Mononuclear cell (primary cell): Measurements from ENCODE around the gene MARCKS. TPM values are rescaled to one million over a fixed set of nuclear protein-coding genes. Genes with fewer than 3 reads are reported as not detected.
A peak's percentile ranks its signal among the peaks of the same experiment; 100 is the strongest.

Source experiments
- H3K27me3 ChIP-seq: 2 replicates; pipeline ENCODE4 v1.6.0; 2011; ENCODE audit warnings: low read length, control low read depth; ENCODE audit not compliant: insufficient read depth
- H3K4me1 ChIP-seq: 2 replicates; pipeline ENCODE4 v1.5.1; 2011; ENCODE audit warnings: mild to moderate bottlenecking, low read length, control low read depth; ENCODE audit not compliant: insufficient read depth
- H3K4me3 ChIP-seq: 2 replicates; pipeline ENCODE4 v1.5.1; 2011; ENCODE audit warnings: mild to moderate bottlenecking, low read length, moderate library complexity
- H3K9me3 ChIP-seq: 2 replicates; pipeline ENCODE4 v1.5.1; 2011; ENCODE audit warnings: low read depth, mild to moderate bottlenecking, control low read depth, low read length
- total RNA-seq: library from RNA; depleted of rRNA; stranded (reverse); fragments of >200 nt; gene quantifications from one replicate; pipeline ENCODE4 v1.2.3, GENCODE V29; 2012

MARCKS gene
- total RNA-seq, 1 donor, result 48.4 TPM

DNA sequence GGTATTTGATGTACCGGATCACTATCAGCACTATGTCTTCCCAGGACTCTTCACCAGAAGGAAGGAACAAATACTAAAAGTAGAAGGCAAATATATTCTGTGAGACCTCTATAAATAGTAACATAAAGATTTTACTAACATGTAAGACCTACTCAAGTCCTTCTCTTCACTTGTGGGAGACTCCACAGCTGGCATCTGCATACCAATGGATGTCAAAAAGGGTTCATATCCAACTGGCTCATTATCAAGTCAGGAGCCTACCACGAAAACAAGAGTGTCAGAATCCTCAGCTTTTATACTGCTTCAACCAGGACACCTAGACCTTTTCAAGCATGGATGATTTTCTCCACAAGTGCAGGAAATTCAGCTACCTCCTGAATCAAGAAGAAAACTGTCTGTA is 20.0 kb upstream of the MARCKS start:
- no peaks in the 10 kb centered on the region for H3K4me1 ChIP-seq
- H3K27me3 ChIP-seq, result no peaks in the 10 kb centered on the region
- H3K9me3 ChIP-seq, result no peaks in the 10 kb centered on the region
- H3K4me3 ChIP-seq, result no peak overlapping the region

DNA sequence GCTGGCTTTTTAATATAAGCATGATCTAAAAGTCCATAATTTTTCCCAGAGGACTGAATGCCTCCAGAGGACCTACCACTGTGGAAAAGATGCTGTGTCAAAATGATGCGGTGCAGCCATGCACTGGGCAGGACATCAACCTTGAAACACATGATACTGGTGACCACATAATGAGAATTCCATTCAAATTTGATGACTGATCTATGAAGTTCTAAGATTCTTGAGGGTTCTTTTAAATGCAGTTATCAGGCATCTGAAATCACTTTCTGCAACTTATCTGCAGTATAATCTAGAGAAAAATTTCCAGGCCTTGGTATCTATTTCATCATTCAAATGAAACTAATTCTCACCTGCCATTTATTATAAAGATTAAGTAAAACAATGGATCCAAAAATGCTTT is 15.0 kb upstream of the MARCKS start:
- H3K4me1 ChIP-seq, result no peaks in the 10 kb centered on the region
- H3K27me3 ChIP-seq, result peaks cover 6% of the 10 kb centered on the region
- no peaks in the 10 kb centered on the region for H3K9me3 ChIP-seq
- no peak overlapping the region for H3K4me3 ChIP-seq

GRCh38 chr6:113843500-113844073 is 13.6 kb upstream of the MARCKS start:
- Histone ChIP-seq H3K4me3 (no peak overlapping the region), H3K27me3 (peaks cover 6% of the 10 kb centered on the region), H3K4me1 (no peaks in the 10 kb centered on the region), H3K9me3 (no peaks in the 10 kb centered on the region)

DNA sequence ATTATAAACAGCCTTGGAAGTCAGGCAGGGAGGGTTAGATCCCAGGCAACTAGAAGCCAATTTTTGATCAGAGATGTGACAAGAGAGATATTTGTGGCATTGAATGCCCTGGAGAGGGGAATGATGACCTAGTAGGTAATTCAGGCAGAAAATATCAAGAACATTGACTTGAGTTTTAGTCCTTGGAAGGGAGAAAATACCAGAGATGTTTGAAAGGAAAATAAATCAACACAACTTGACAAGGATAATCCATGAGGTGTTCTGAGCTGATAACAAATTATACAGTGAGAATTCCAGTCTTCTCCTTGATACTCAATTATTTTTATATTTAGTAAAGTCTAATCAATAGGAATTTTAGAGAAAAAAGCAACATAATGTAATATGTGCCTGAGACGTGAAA is 10.6 kb upstream of the MARCKS start:
- Histone ChIP-seq H3K9me3 (no peaks in the 10 kb centered on the region), H3K27me3 (peaks cover 10% of the 10 kb centered on the region), H3K4me3 (no peak overlapping the region), H3K4me1 (no peaks in the 10 kb centered on the region)

DNA sequence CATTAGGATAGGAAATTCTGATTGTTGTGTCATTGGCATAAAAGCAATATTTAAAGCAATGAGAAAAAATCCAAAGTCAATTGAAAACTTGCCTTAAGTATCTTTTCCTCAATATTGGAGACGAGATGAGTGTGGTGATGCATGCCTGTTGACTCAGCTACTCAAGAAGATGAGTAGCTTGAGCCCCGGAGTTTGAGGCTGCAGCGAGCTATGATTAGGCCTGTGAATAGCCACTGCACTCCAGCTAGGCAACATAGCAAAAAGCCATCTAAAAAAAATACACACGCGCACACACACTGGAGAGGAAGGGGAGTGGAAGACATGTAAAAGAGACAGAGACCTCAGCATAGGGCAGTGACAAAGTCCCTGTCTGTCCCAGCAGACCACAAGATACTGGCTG is 9.7 kb upstream of the MARCKS start:
- H3K27me3 ChIP-seq, result peaks cover 15% of the 10 kb centered on the region
- H3K4me3 ChIP-seq, result no peak overlapping the region
- no peaks in the 10 kb centered on the region for H3K9me3 ChIP-seq
- no peaks in the 10 kb centered on the region for H3K4me1 ChIP-seq

DNA sequence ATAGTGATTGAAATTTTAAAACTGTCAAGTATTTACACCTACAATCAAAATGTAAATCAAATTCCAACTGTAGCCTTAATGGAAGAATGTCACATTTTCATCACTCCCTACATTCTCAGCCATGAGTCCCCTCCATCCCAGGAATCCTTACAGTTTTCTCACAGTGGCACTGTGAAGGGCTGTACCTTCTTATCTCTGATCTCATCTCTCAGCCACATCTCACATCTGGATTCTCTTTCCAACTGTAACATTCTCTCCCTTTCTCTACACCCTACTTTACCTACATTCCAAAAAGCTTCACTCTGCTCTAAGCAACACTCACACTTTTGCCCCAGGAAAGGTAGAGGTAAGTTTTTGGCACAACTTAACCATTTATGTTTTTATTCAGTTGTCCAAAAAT is 8.9 kb upstream of the MARCKS start:
- Histone ChIP-seq H3K4me1 (no peaks in the 10 kb centered on the region), H3K27me3 (peaks cover 19% of the 10 kb centered on the region), H3K9me3 (no peaks in the 10 kb centered on the region), H3K4me3 (no peak overlapping the region)

GRCh38 chr6:113848811-113849210 is 8.3 kb upstream of the MARCKS start:
- no peaks in the 10 kb centered on the region for H3K9me3 ChIP-seq
- no peak overlapping the region for H3K4me3 ChIP-seq
- no peaks in the 10 kb centered on the region for H3K4me1 ChIP-seq
- H3K27me3 ChIP-seq, result peaks cover 20% of the 10 kb centered on the region

GRCh38 chr6:113853252-113853651 is 3.9 kb upstream of the MARCKS start:
- peaks cover 46% of the 10 kb centered on the region for H3K27me3 ChIP-seq
- no peaks in the 10 kb centered on the region for H3K9me3 ChIP-seq
- H3K4me3 ChIP-seq, result no peak overlapping the region
- peaks cover 31% of the 10 kb centered on the region for H3K4me1 ChIP-seq

- H3K4me3 ChIP-seq, result peak overlapping the region; percentile 90
- H3K4me1 ChIP-seq, result peaks cover 41% of the 10 kb centered on the region
- H3K27me3 ChIP-seq, result peaks cover 43% of the 10 kb centered on the region
- H3K9me3 ChIP-seq, result no peaks in the 10 kb centered on the region
Measured at GRCh38 chr6:113854531-113855499, 2.3 kb upstream of the MARCKS start.

- peaks cover 42% of the 10 kb centered on the region for H3K27me3 ChIP-seq
- H3K4me3 ChIP-seq, result peak overlapping the region; percentile 90
- peaks cover 41% of the 10 kb centered on the region for H3K4me1 ChIP-seq
- no peaks in the 10 kb centered on the region for H3K9me3 ChIP-seq
Measured at GRCh38 chr6:113855500-113856374, 1.4 kb upstream of the MARCKS start.

DNA sequence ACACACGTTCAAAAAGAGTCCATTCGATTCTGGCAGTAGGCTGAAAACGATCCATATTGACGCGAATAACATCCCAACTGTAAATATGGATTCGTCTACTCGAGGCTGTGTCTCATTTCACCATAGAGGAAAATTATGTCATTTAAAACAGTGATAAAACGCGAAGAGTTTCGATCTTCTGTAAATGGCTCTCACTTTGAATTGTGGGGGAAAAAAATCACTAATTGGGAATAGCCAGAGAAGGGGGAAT is 845 bp upstream of the MARCKS start:
- peak overlapping the region; percentile 90 for H3K4me3 ChIP-seq
- peaks cover 43% of the 10 kb centered on the region for H3K27me3 ChIP-seq

DNA sequence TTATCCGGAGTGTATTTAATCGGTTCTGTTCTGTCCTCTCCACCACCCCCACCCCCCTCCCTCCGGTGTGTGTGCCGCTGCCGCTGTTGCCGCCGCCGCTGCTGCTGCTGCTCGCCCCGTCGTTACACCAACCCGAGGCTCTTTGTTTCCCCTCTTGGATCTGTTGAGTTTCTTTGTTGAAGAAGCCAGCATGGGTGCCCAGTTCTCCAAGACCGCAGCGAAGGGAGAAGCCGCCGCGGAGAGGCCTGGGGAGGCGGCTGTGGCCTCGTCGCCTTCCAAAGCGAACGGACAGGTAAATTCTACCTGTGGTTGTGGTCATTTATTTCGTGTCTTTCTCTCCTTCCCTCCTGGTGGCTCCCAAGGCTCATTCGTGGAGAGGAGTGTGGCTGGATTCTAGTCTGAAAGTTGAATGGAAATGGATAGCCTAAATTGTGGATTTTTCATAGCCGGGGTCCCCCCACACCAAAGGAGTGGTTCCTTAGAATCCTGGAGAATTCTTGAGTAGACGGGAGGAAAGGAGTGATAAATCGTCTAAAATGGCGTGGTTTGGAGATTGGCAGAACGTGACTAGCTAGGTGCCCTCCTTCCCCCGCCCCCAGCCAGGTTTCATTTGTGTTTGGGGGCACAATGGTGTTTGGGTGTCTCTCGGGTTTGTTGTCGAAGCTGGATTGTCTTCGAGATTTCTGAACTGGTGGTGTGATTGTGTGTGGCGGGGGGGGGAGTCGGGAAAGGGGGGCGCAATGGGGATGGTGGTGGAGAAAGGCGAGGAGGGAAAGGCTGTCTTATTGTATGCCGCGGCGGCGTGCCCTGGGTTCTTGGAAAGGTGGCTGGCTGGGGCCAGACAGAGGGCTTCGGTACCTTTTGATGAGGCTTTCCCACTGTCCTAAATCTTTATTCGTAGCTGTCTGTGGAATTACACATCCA is 673 bp downstream of the MARCKS start:
- no peaks in the 10 kb centered on the region for H3K9me3 ChIP-seq
- H3K27me3 ChIP-seq, result peaks cover 38% of the 10 kb centered on the region
- H3K4me3 ChIP-seq, result peak overlapping the region; percentile 90
- H3K4me1 ChIP-seq, result peaks cover 41% of the 10 kb centered on the region

More for the DNA sequence above, 845 bp upstream of the MARCKS start:
- Histone ChIP-seq H3K9me3 (no peaks in the 10 kb centered on the region), H3K4me1 (peaks cover 41% of the 10 kb centered on the region)

GRCh38 chr6:113858480-113859348 is 1.6 kb downstream of the MARCKS start:
- Histone ChIP-seq H3K9me3 (no peaks in the 10 kb centered on the region), H3K4me3 (peak overlapping the region; percentile 90), H3K4me1 (peaks cover 41% of the 10 kb centered on the region), H3K27me3 (peaks cover 31% of the 10 kb centered on the region)
